Neutrophil (primary cell): Measurements from ENCODE around the gene NMBR.
"Not testable (repeated sequence)": the region's sequence is repeated elsewhere in the genome, so short reads cannot be mapped to it uniquely, and the experiment has no call there.

Experiments used
- H3K27ac ChIP-seq: fragments of 200-600 bp; sonication (generic); 2 replicates; pipeline ENCODE4 v1.5.1; 2016; ENCODE audit warnings: mild to moderate bottlenecking, moderate library complexity
- H3K27me3 ChIP-seq: fragments of 200-600 bp; sonication (generic); 2 replicates; pipeline ENCODE4 v1.6.0; 2016; ENCODE audit warnings: mild to moderate bottlenecking
- H3K36me3 ChIP-seq: fragments of 200-600 bp; sonication (generic); 2 replicates; pipeline ENCODE4 v1.5.1; 2017
- H3K4me1 ChIP-seq, 2 experiments: fragments of 200-600 bp in 1 of 2; sonication (generic) in 1 of 2; 1 replicate in 1 of 2; 2 replicates in 1 of 2; pipeline versions ENCODE4 v1.5.1 to v1.6.1; 2013 to 2016; ENCODE audit warnings: low read depth in 1 of 2, low read length in 1 of 2, mild to moderate bottlenecking in 1 of 2, moderate library complexity in 1 of 2; ENCODE audit not compliant: control insufficient read depth in 1 of 2, insufficient read depth in 1 of 2
- H3K4me3 ChIP-seq, 2 experiments: fragments of 200-600 bp in 1 of 2; sonication (generic) in 1 of 2; 1 replicate in 1 of 2; 2 replicates in 1 of 2; pipeline ENCODE4 v1.5.1; 2013 to 2016; ENCODE audit warnings: low read depth in 1 of 2, low read length in 1 of 2, mild to moderate bottlenecking in 1 of 2, moderate library complexity in 1 of 2
- H3K9me3 ChIP-seq: fragments of 200-600 bp; sonication (generic); 2 replicates; pipeline ENCODE4 v1.5.1; 2016
- CTCF ChIP-seq: fragments of 200-600 bp; sonication (generic); IDR thresholded peaks from 2 replicates; pipeline ENCODE4 v1.5.1; 2016; ENCODE audit warnings: antibody characterized with exemption

The NMBR gene

GRCh38 chr6:142075516-142076101 lies 71.3 kb downstream of the NMBR start:
- no peaks in the 10 kb centered on the region for H3K27me3 ChIP-seq
- no peaks in the 10 kb centered on the region for H3K9me3 ChIP-seq
- no peak overlapping the region for H3K27ac ChIP-seq
- TF ChIP-seq CTCF = no peak
- H3K4me3 ChIP-seq = no peak overlapping the region
- no peaks in the 10 kb centered on the region for H3K36me3 ChIP-seq
- no peaks in the 10 kb centered on the region for H3K4me1 ChIP-seq

- Histone ChIP-seq H3K4me3 (no peak overlapping the region), H3K4me1 (no peaks in the 10 kb centered on the region), H3K9me3 (no peaks in the 10 kb centered on the region), H3K27me3 (no peaks in the 10 kb centered on the region), H3K36me3 (no peaks in the 10 kb centered on the region), H3K27ac (no peak overlapping the region)
- TF ChIP-seq CTCF = no peak
These were observed 72.4 kb downstream of the NMBR start for GRCh38 chr6:142074516-142074915.

- no peaks in the 10 kb centered on the region for H3K27me3 ChIP-seq
- H3K36me3 ChIP-seq = no peaks in the 10 kb centered on the region
- H3K9me3 ChIP-seq = no peaks in the 10 kb centered on the region
- no peak overlapping the region for H3K4me3 ChIP-seq
- TF ChIP-seq CTCF = no peak
- H3K4me1 ChIP-seq = no peaks in the 10 kb centered on the region
- H3K27ac ChIP-seq = no peak overlapping the region
These were observed 74.9 kb downstream of the NMBR start for GRCh38 chr6:142071981-142072380.

- no peaks in the 10 kb centered on the region for H3K9me3 ChIP-seq
- no peaks in the 10 kb centered on the region for H3K36me3 ChIP-seq
- no peaks in the 10 kb centered on the region for H3K27me3 ChIP-seq
- no peak for TF ChIP-seq CTCF
- no peaks in the 10 kb centered on the region for H3K4me1 ChIP-seq
- H3K27ac ChIP-seq = no peak overlapping the region
- no peak overlapping the region for H3K4me3 ChIP-seq
These were observed 78.5 kb downstream of the NMBR start for GRCh38 chr6:142068416-142068815.

GRCh38 chr6:142062861-142063260 lies 84.1 kb downstream of the NMBR start:
- H3K36me3 ChIP-seq, H3K4me1 ChIP-seq, H3K27me3 ChIP-seq, H3K9me3 ChIP-seq, H3K4me3 ChIP-seq, H3K27ac ChIP-seq: not testable (repeated sequence)

GRCh38 chr6:142058551-142059290 lies 88.2 kb downstream of the NMBR start:
- H3K9me3 ChIP-seq = no peaks in the 10 kb centered on the region
- no peak overlapping the region for H3K4me3 ChIP-seq
- no peak for TF ChIP-seq CTCF
- H3K27ac ChIP-seq = no peak overlapping the region
- H3K36me3 ChIP-seq = no peaks in the 10 kb centered on the region
- no peaks in the 10 kb centered on the region for H3K4me1 ChIP-seq
- no peaks in the 10 kb centered on the region for H3K27me3 ChIP-seq
